GM12878 (cell line): ENCODE results near the gene RAC2. TPM values are rescaled to one million over a fixed set of nuclear protein-coding genes. Genes with fewer than 3 reads are reported as not detected.

Source experiments
- ATAC-seq: fragments of 200-7000 bp; cut with Tn5 transposase; 3 replicates; pipeline ENCODE4 v1.9.1; 2020; ENCODE audit warnings: mild to moderate bottlenecking, moderate library complexity
- BruUV-seq: library from RNA; stranded (reverse); fragments of 400-500 nt; replicated peaks from 2 replicates; lab custom pipeline; 2021; lab: Mats Ljungman, UMichigan
- CTCF ChIA-PET: fragments of 300-600 bp; sonication (Branson Sonifier 250); formaldehyde crosslinking; extraction: SDS; loops from one replicate; lab custom pipeline; 2021; ENCODE audit warnings: inconsistent platforms; lab: Yijun Ruan, JAX
- POLR2A ChIA-PET: fragments of 350-600 bp; formaldehyde crosslinking; extraction: SDS; loops from one replicate; lab custom pipeline; 2021; ENCODE audit warnings: inconsistent platforms; lab: Charles Lee
- RAD21 ChIA-PET: fragments of 300-600 bp; sonication (Branson Sonifier 250); formaldehyde crosslinking; loops from one replicate; lab custom pipeline; 2023; ENCODE audit warnings: antibody characterized with exemption; ENCODE audit not compliant: unreplicated experiment; lab: Charles Lee
- SMC1A ChIA-PET: fragments of 300-600 bp; sonication (Branson Sonifier 250); formaldehyde crosslinking; loops from one replicate; lab custom pipeline; 2023; ENCODE audit not compliant: unreplicated experiment, uncharacterized antibody; lab: Charles Lee
- DNase-seq: peaks from one replicate; pipeline ENCODE4 v3.0.0-alpha.2; 2011; ENCODE audit warnings: low read depth, low spot score
- FAIRE-seq: peaks from 3 replicates; lab custom pipeline; 2011; peaks lifted over from hg19 to GRCh38; lab: Jason Lieb, UNC
- H2AFZ ChIP-seq: 2 replicates; pipeline ENCODE4 v1.6.0; 2011; ENCODE audit warnings: low read depth, low read length, control low read depth; ENCODE audit not compliant: control insufficient read depth
- H3K27ac ChIP-seq: 2 replicates; pipeline ENCODE4 v1.5.1; 2011; ENCODE audit warnings: control low read depth; ENCODE audit not compliant: control insufficient read depth, insufficient read depth
- H3K27me3 ChIP-seq, 2 experiments: replicated peaks in 1 of 2; 2 replicates each; pipeline versions ENCODE4 v1.6.0 to v1.6.1; 2011; ENCODE audit warnings: low read length in 1 of 2; ENCODE audit not compliant: control insufficient read depth in 2 of 2, insufficient read depth in 2 of 2
- H3K36me3 ChIP-seq, 2 experiments: 2 replicates each; pipeline ENCODE4 v1.5.1; 2011; ENCODE audit warnings: low read length in 1 of 2; ENCODE audit not compliant: control insufficient read depth in 2 of 2, insufficient read depth in 2 of 2
- H3K4me1 ChIP-seq: 2 replicates; pipeline ENCODE4 v1.6.1; 2011; ENCODE audit warnings: mild to moderate bottlenecking, low read length, moderate library complexity, mixed read lengths; ENCODE audit not compliant: control insufficient read depth, insufficient read depth
- H3K4me2 ChIP-seq: 2 replicates; pipeline ENCODE4 v1.6.0; 2011; ENCODE audit warnings: control low read depth; ENCODE audit not compliant: control insufficient read depth, insufficient read depth
- H3K4me3 ChIP-seq: fragments of 200-600 bp; sonication (generic); 2 replicates; pipeline ENCODE4 v1.5.1; 2016
- H3K79me2 ChIP-seq: 2 replicates; pipeline ENCODE4 v1.6.0; 2011; ENCODE audit warnings: low read length; ENCODE audit not compliant: control insufficient read depth, insufficient read depth
- H3K9ac ChIP-seq: 2 replicates; pipeline ENCODE4 v1.8.0; 2011; ENCODE audit warnings: low read length, control low read depth, mixed read lengths; ENCODE audit not compliant: control insufficient read depth, insufficient read depth
- H3K9me3 ChIP-seq: replicated peaks from 3 replicates; pipeline ENCODE4 v1.5.1; 2011; ENCODE audit warnings: mild to moderate bottlenecking, low read length; ENCODE audit not compliant: control insufficient read depth, insufficient read depth
- H4K20me1 ChIP-seq: 2 replicates; pipeline ENCODE4 v1.6.0; 2011; ENCODE audit not compliant: control insufficient read depth, insufficient read depth
- BCL11A ChIP-seq: IDR thresholded peaks from 2 replicates; pipeline ENCODE4 v1.6.1; 2011; ENCODE audit warnings: low read depth, low read length
- CHD4 ChIP-seq: fragments of 200-600 bp; sonication (generic); IDR thresholded peaks from 2 replicates; pipeline ENCODE4 v1.6.1; 2016; ENCODE audit warnings: mild to moderate bottlenecking
- RBBP5 ChIP-seq: fragments of 200-600 bp; sonication (generic); conservative IDR thresholded peaks from 2 replicates; pipeline ENCODE4 v1.6.1; 2016
- SIN3A ChIP-seq: IDR thresholded peaks from 2 replicates; pipeline ENCODE4 v1.6.1; 2012; ENCODE audit warnings: low read depth, low read length, improper control_type of control experiment
- YBX1 ChIP-seq: fragments of 450-650 bp; IDR thresholded peaks from 2 replicates; pipeline ENCODE4 v1.6.1; 2016; ENCODE audit warnings: antibody characterized with exemption
- ZNF217 ChIP-seq: fragments of 450-650 bp; IDR thresholded peaks from 2 replicates; pipeline ENCODE4 v1.6.1; 2017; ENCODE audit warnings: antibody characterized with exemption, mild to moderate bottlenecking
- WGBS: methylation state at CpG from one replicate; pipeline ENCODE4 v1.1.6; 2016; ENCODE audit warnings: low lambda C conversion rate; ENCODE audit not compliant: insufficient replicate concordance, insufficient coverage; ENCODE audit errors: missing lambda C conversion rate; 5-methylcytosine and 5-hydroxymethylcytosine counted together
- in situ Hi-C: fragments of 300-500 bp; cut with MboI; formaldehyde crosslinking; loops from 9 replicates; pipeline ENCODE4 v1.14.3; 2018; ENCODE audit warnings: mixed read lengths
- intact Hi-C: fragments of 100-400 bp; cut with micrococcal nuclease; formaldehyde crosslinking; loops from one replicate; pipeline ENCODE4 v1.14.2; 2022; ENCODE audit not compliant: unreplicated experiment
- polyA plus RNA-seq, 11 experiments: library from polyadenylated mRNA; depleted of rRNA in 4 of 11; unstranded in 6 of 11; stranded (reverse) in 5 of 11; fragments of >200 nt; fragmentation: Nextera tagmentation in 4 of 11; fragmentation: Illumina TruSeq in 1 of 11; extraction: Ambion mirVana in 4 of 11; extraction: Trizol in 1 of 11; gene quantifications; 1 replicate in 1 of 11; 2 replicates in 10 of 11; pipeline versions ENCODE4 v1.2.1 to v1.2.3, GENCODE V29; 2011 to 2016; ENCODE audit warnings: inconsistent platforms in 2 of 11, missing spikeins in 2 of 11, low read depth in 1 of 11
- total RNA-seq, 4 experiments: library from RNA; depleted of rRNA in 3 of 4; stranded (reverse); fragments of >200 nt in 3 of 4; fragmentation: Illumina TruSeq in 1 of 4; extraction: Trizol in 1 of 4; gene quantifications; 2 replicates each; pipeline versions ENCODE4 v1.2.1 to v1.2.3, GENCODE V29; 2013 to 2021
- TF ChIP-seq, protein P1 (sequence below): IDR thresholded peaks from 2 replicates; pipeline ENCODE4 v1.6.1; 2012; ENCODE audit warnings: low read depth, low read length, improper control_type of control experiment
- TF ChIP-seq, protein P2 (sequence below): IDR thresholded peaks from 2 replicates; pipeline ENCODE4 v1.6.1; 2011; ENCODE audit warnings: mild to moderate bottlenecking, low read depth, low read length, moderate library complexity; ENCODE audit not compliant: insufficient replicate concordance

The RAC2 gene
- total and polyA plus RNA-seq, 10 of the 15 experiments (the other 5 are each of a cell fraction or from before 2014, with no cell fraction given) = 102 to 386 (median 304) TPM

DNA sequence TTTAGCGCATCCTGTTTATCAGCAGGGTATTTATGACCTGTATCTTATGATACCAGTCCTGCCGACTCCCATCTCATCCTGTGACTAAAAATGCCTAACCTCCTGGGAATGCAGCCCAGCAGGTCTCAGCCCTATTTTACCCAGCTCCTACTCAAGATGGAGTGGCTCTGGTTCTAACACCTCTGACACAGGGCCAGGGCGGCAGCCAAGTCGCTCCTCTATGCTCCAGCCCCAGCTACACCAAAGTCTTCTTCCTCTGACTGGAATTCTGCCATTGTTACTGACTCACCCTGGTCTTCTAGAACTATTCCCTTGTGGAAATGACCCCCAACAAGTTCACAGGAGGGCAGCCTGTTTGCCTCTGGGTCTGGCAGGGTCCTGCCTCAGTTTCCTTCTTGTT lies 48.1 kb downstream of the RAC2 start:
- BruUV-seq = no TSS peak
- Histone ChIP-seq H2AFZ (no peak overlapping the region), H3K4me3 (no peak overlapping the region), H3K4me2 (no peak overlapping the region), H4K20me1 (no peaks in the 10 kb centered on the region), H3K9ac (no peak overlapping the region), H3K9me3 (no peaks in the 10 kb centered on the region; the same call in 2 of the 3 replicates), H3K36me3 (no peaks in the 10 kb centered on the region), H3K27me3 (no peaks in the 10 kb centered on the region), H3K27ac (no peak overlapping the region), H3K4me1 (peaks cover 32% of the 10 kb centered on the region), H3K79me2 (peaks cover 5% of the 10 kb centered on the region)
- SMC1A ChIA-PET = no interaction called here
- FAIRE-seq (no peak), DNase-seq (no peak), ATAC-seq (no peak)
- RAD21 ChIA-PET = interaction anchor here (7.1 kb wide), 1 partner anchor 31 kb away, joined by 99 read pairs; no protein-coding TSS in a partner anchor
- intact Hi-C loops (loop anchor here (10.0 kb wide), 2 partner anchors 51 to 411 kb away; partner anchors contain the start of gene IL2RB), in situ Hi-C loops (no loop called here)
- TF ChIP-seq CHD4 = no peak
- TF ChIP-seq, protein P1, sequence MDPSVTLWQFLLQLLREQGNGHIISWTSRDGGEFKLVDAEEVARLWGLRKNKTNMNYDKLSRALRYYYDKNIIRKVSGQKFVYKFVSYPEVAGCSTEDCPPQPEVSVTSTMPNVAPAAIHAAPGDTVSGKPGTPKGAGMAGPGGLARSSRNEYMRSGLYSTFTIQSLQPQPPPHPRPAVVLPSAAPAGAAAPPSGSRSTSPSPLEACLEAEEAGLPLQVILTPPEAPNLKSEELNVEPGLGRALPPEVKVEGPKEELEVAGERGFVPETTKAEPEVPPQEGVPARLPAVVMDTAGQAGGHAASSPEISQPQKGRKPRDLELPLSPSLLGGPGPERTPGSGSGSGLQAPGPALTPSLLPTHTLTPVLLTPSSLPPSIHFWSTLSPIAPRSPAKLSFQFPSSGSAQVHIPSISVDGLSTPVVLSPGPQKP = no peak
- TF ChIP-seq BCL11A = no peak
- TF ChIP-seq RBBP5 = no peak
- TF ChIP-seq, protein P2, sequence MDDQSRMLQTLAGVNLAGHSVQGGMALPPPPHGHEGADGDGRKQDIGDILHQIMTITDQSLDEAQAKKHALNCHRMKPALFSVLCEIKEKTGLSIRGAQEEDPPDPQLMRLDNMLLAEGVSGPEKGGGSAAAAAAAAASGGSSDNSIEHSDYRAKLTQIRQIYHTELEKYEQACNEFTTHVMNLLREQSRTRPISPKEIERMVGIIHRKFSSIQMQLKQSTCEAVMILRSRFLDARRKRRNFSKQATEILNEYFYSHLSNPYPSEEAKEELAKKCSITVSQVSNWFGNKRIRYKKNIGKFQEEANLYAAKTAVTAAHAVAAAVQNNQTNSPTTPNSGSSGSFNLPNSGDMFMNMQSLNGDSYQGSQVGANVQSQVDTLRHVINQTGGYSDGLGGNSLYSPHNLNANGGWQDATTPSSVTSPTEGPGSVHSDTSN = no peak
- TF ChIP-seq ZNF217 = no peak
- TF ChIP-seq YBX1 = no peak
- no peak for TF ChIP-seq SIN3A
- 99% methylated on average over 4 of the region's 4 CpGs for WGBS
- CTCF ChIA-PET = interaction anchor here (1.2 to 3.0 kb wide), 2 partner anchors 29 to 34 kb away, joined by 4 to 39 read pairs; no protein-coding TSS in a partner anchor
- POLR2A ChIA-PET = no interaction called here
